Spinal cord (tissue), 10 donors: ENCODE results near the gene ARHGEF12. TPM values are rescaled to one million over a fixed set of nuclear protein-coding genes. Genes with fewer than 3 reads are reported as not detected.

Experiments used
- DNase-seq, 6 donors: peaks; one replicate each; pipeline versions ENCODE4 v3.0.0 to v3.0.0-alpha.2; 2013 to 2015; ENCODE audit warnings: low spot score in 6 of 6, low read depth in 4 of 6
- H3K27ac ChIP-seq: one replicate; pipeline ENCODE4 v1.5.1; 2013; ENCODE audit warnings: low read depth, low read length, control low read depth
- H3K27me3 ChIP-seq: one replicate; pipeline ENCODE4 v1.6.1; 2013; ENCODE audit warnings: low read length; ENCODE audit not compliant: control insufficient read depth, insufficient read depth
- H3K36me3 ChIP-seq: one replicate; pipeline ENCODE4 v1.6.1; 2013; ENCODE audit warnings: low read length; ENCODE audit not compliant: control insufficient read depth, insufficient read depth
- H3K4me1 ChIP-seq: one replicate; pipeline ENCODE4 v1.6.1; 2013; ENCODE audit warnings: low read length; ENCODE audit not compliant: control insufficient read depth, insufficient read depth
- H3K4me3 ChIP-seq: one replicate; pipeline ENCODE4 v1.5.1; 2013; ENCODE audit warnings: low read depth, low read length, control low read depth
- H3K9me3 ChIP-seq: one replicate; pipeline ENCODE4 v1.6.1; 2013; ENCODE audit warnings: low read length; ENCODE audit not compliant: control insufficient read depth, insufficient read depth
- WGBS: methylation state at CpG from one replicate; pipeline ENCODE4 v1.1.5; 2013; ENCODE audit warnings: missing lambda C conversion rate; ENCODE audit not compliant: insufficient coverage; 5-methylcytosine and 5-hydroxymethylcytosine counted together
- polyA plus RNA-seq, 2 donors: library from polyadenylated mRNA; unstranded; fragments of 120-200 nt; gene quantifications; one replicate each; pipeline ENCODE4 v1.2.1, GENCODE V29; 2013; ENCODE audit not compliant: insufficient read length in 2 of 2
- total RNA-seq, 2 donors: library from RNA; depleted of rRNA in 1 of 2; stranded (reverse); fragments of 120-200 nt in 1 of 2; fragments of >200 nt in 1 of 2; gene quantifications; one replicate each; pipeline versions ENCODE4 v1.2.3 to v1.2.4, GENCODE V29; 2013 to 2014
- donor health status: healthy.

Gene ARHGEF12
- total and polyA plus RNA-seq, 4 donors: 67.9 to 179 (median 101) TPM

DNA sequence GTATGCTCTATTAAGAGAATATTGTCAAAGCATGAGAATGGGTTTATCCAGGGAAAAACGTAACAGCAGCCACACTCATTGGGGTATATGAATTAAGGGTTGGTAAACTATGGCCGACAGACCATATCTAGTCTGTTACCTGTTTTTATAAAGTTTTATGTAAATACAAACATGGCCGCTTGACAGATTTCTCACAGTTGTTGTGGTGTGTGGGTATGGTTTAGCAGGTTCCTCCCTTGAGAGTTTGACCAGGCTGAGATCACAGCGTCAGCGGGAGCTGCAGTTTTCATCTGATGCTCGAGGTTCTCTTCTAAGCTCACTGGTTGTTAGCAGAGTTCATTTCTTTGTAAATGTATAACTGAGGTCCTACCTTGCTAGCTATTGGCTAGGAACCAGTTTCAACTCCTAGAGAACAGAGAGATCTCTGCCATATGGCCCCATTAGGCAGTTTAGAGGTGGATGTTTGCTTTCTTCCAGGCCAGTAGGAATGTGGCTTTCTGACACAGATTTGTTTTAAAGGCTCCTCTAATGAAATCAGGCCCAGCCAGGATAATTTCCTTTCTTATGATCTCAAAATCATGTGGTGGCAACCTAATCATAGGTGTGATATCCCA is 129.8 kb downstream of the ARHGEF12 start:
- no peaks in the 10 kb centered on the region for H3K9me3 ChIP-seq
- H3K4me3 ChIP-seq: no peak overlapping the region
- H3K27ac ChIP-seq: no peak overlapping the region
- no peak for DNase-seq
- peaks cover 30% of the 10 kb centered on the region for H3K36me3 ChIP-seq
- no peaks in the 10 kb centered on the region for H3K27me3 ChIP-seq
- no peaks in the 10 kb centered on the region for H3K4me1 ChIP-seq
- 100% methylated on average over 1 of the region's 6 CpGs for WGBS

DNA sequence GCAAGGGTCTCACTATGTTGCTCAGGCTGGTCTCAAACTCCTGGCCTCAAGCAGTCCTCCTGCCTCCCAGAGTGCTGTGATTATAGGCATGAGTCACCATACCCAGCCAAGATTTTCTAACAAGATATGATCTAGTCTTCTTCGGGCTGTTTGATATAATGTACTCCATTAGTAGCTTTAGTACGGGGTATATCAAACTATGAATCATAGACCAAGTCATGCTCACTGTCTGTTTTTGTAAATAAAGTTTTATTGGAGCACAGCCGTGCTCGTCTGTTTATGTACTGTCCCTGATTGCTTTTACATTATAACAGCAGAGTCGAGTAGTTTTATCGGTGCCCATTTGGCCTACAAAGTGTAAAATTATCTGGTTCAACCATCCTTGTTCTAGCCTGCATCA is 131.4 kb downstream of the ARHGEF12 start:
- Histone ChIP-seq H3K9me3 (no peaks in the 10 kb centered on the region), H3K36me3 (peaks cover 34% of the 10 kb centered on the region), H3K4me3 (no peak overlapping the region), H3K4me1 (no peaks in the 10 kb centered on the region), H3K27me3 (no peaks in the 10 kb centered on the region), H3K27ac (no peak overlapping the region)
- no CpG with 5 or more reads among the region's 6 CpGs for WGBS
- DNase-seq: no peak

DNA sequence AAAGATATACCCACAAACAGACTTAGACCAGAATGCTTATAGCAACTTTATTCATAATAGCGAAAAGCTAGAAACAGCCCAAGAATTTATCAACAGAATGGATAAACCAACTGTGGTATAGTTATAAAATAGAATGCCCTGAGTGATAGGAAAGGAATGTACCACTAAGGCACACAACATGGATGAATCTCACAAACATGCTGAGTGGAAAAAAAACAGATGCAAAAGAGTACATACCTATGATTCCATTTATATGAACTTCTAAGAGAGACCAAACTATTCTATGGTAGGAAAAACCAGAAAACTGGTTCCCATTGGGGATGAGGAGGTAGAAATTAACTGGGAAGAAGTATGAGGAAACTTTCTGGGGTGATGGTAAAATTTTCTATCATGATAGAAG is 134.9 kb downstream of the ARHGEF12 start:
- Histone ChIP-seq H3K4me3 (no peak overlapping the region), H3K9me3 (no peaks in the 10 kb centered on the region), H3K4me1 (no peaks in the 10 kb centered on the region), H3K27ac (no peak overlapping the region), H3K27me3 (no peaks in the 10 kb centered on the region), H3K36me3 (peaks cover 24% of the 10 kb centered on the region)
- WGBS: no CpG with 5 or more reads among the region's 1 CpG
- no peak for DNase-seq

DNA sequence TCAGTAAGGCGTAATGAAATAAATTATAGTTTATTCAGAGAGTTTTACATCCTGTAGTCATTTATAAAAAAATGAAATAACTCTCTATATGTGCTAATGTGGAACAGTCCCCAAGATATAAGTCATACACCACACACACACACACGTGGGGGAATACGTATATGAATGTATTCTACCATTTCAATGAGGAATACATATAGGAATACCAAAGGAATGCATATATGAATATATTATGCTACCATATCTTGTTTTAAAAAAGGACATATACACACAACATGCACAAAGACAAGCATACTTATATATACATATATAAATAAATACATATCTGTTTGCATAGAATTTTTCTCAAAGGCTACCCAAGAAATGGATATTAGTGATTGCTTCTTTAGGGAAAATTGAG is 135.8 kb downstream of the ARHGEF12 start:
- Histone ChIP-seq H3K27ac (no peak overlapping the region), H3K9me3 (no peaks in the 10 kb centered on the region), H3K4me3 (no peak overlapping the region), H3K27me3 (no peaks in the 10 kb centered on the region), H3K36me3 (peaks cover 25% of the 10 kb centered on the region), H3K4me1 (no peaks in the 10 kb centered on the region)
- DNase-seq: no peak
- no CpG with 5 or more reads among the region's 3 CpGs for WGBS

DNA sequence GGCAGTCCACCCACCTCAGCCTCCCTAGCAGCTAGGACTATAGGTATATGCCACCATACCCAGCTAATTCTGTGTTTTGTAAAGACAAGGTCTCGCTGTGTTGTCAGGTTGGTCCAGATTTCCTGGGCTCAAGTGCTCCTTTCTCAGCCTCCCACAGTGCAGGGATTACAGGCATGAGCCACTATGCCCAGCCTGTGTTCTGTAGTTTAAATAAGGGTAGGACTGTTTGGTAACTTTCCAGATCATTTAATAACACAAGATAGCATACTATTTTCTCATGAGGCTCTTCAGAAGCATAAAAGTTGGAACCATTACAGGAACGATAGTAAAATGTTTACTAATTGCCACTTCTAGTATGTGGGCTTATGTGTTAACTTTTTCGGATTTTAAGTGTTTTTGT is 137.3 kb downstream of the ARHGEF12 start:
- WGBS: 100% methylated on average over 1 of the region's 3 CpGs
- Histone ChIP-seq H3K9me3 (no peaks in the 10 kb centered on the region), H3K4me3 (no peak overlapping the region), H3K36me3 (peaks cover 23% of the 10 kb centered on the region), H3K27me3 (no peaks in the 10 kb centered on the region), H3K27ac (no peak overlapping the region), H3K4me1 (no peaks in the 10 kb centered on the region)
- DNase-seq: peak in 1 of 6 donors; percentile 73

DNA sequence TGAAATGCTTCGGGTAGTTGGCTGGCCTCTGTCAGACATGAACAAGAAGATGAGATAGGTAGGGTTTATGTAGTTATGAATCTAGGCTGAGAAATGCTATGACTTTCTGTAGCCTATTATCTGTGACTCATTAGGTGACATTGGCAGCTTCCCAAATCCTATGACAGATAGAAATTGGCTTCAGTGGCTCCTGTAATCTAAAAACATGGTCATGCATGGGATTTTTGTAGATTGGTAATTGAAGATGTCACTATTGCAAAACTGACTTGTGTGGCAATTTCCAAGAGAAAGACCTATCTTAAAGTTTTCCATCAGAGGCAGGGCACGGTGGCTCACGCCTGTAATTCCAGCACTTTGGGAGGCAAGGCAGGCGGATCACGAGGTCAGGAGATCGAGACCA is 145.9 kb downstream of the ARHGEF12 start:
- DNase-seq: no peak
- Histone ChIP-seq H3K4me3 (no peak overlapping the region), H3K36me3 (peaks cover 43% of the 10 kb centered on the region), H3K27ac (no peak overlapping the region), H3K27me3 (no peaks in the 10 kb centered on the region), H3K4me1 (no peaks in the 10 kb centered on the region), H3K9me3 (no peaks in the 10 kb centered on the region)
- WGBS: 100% methylated on average over 1 of the region's 6 CpGs

GRCh38 chr11:120484722-120485121 is 148.5 kb downstream of the ARHGEF12 start:
- Histone ChIP-seq H3K4me3 (no peak overlapping the region), H3K4me1 (no peaks in the 10 kb centered on the region), H3K27ac (no peak overlapping the region), H3K36me3 (peaks cover 37% of the 10 kb centered on the region), H3K9me3 (no peaks in the 10 kb centered on the region), H3K27me3 (no peaks in the 10 kb centered on the region)
- no CpG with 5 or more reads among the region's 3 CpGs for WGBS
- DNase-seq: no peak

DNA sequence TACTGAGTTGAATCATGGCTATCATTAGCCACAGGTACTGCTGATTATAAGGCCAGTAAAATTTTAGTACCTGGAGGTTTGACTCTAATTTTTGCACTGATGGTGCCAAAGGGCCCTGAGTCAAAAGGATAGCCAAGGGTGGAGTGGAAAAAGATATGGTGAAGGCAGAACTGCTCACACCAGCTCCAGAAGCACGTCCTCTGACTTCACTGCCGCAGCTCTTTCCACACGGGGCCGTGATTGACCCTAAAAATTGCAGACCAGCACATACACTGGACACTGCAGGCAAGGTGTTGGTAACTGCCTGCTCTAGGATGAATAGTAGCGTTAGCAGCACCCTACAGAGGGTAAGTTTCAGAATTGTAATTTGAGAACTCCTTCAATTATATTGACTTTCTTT is 149.9 kb downstream of the ARHGEF12 start:
- Histone ChIP-seq H3K27ac (no peak overlapping the region), H3K4me1 (no peaks in the 10 kb centered on the region), H3K27me3 (no peaks in the 10 kb centered on the region), H3K4me3 (no peak overlapping the region), H3K36me3 (peaks cover 35% of the 10 kb centered on the region), H3K9me3 (no peaks in the 10 kb centered on the region)
- DNase-seq: no peak
- 94% methylated on average over 4 of the region's 5 CpGs for WGBS

- Histone ChIP-seq H3K4me1 (no peaks in the 10 kb centered on the region), H3K27me3 (no peaks in the 10 kb centered on the region), H3K27ac (no peak overlapping the region), H3K36me3 (peaks cover 16% of the 10 kb centered on the region), H3K9me3 (no peaks in the 10 kb centered on the region), H3K4me3 (no peak overlapping the region)
- DNase-seq: no peak
- WGBS: no CpG with 5 or more reads among the region's 1 CpG
Measured at GRCh38 chr11:120489799-120490198, 153.6 kb downstream of the ARHGEF12 start.

GRCh38 chr11:120492486-120492885 is 156.3 kb downstream of the ARHGEF12 start:
- H3K36me3 ChIP-seq: peaks cover 7% of the 10 kb centered on the region
- H3K4me3 ChIP-seq: no peak overlapping the region
- H3K9me3 ChIP-seq: no peaks in the 10 kb centered on the region
- DNase-seq: no peak
- H3K27ac ChIP-seq: no peak overlapping the region
- no peaks in the 10 kb centered on the region for H3K4me1 ChIP-seq
- no peaks in the 10 kb centered on the region for H3K27me3 ChIP-seq
- WGBS: 60% methylated on average over 1 of the region's 3 CpGs
